H9 (cell line): ENCODE data around the gene MTOR. TPM values are rescaled to one million over a fixed set of nuclear protein-coding genes. Genes with fewer than 3 reads are reported as not detected.

Source experiments
- DNase-seq: peaks from one replicate; pipeline ENCODE4 v3.0.0-alpha.2; 2017
- H2AFZ ChIP-seq: one replicate; pipeline ENCODE4 v1.6.1; 2013; ENCODE audit warnings: mild to moderate bottlenecking, low read length, control low read depth, moderate library complexity
- H2AK5ac ChIP-seq: 2 replicates; pipeline ENCODE4 v1.6.1; 2013; ENCODE audit warnings: low read length, control low read depth, mixed read lengths; ENCODE audit not compliant: insufficient read length
- H2BK120ac ChIP-seq: one replicate; pipeline ENCODE4 v1.6.1; 2013; ENCODE audit warnings: low read depth, mild to moderate bottlenecking, low read length, control low read depth, inconsistent platforms; ENCODE audit not compliant: poor library complexity, severe bottlenecking
- H2BK12ac ChIP-seq: 2 replicates; pipeline ENCODE4 v1.6.1; 2013; ENCODE audit warnings: low read length, control low read depth, mixed read lengths, low read depth; ENCODE audit not compliant: insufficient read length
- H2BK15ac ChIP-seq: 2 replicates; pipeline ENCODE4 v1.6.1; 2013; ENCODE audit warnings: low read depth, low read length, control low read depth
- H2BK20ac ChIP-seq: one replicate; pipeline ENCODE4 v1.6.1; 2013; ENCODE audit warnings: low read depth, mild to moderate bottlenecking, low read length, control low read depth, inconsistent platforms; ENCODE audit not compliant: poor library complexity, severe bottlenecking
- H2BK5ac ChIP-seq: 2 replicates; pipeline ENCODE4 v1.6.1; 2013; ENCODE audit warnings: low read length, control low read depth, mixed read lengths; ENCODE audit not compliant: insufficient read length
- H3K14ac ChIP-seq: 2 replicates; pipeline ENCODE4 v1.6.1; 2013; ENCODE audit warnings: low read length, control low read depth; ENCODE audit not compliant: insufficient read depth
- H3K18ac ChIP-seq: 2 replicates; pipeline ENCODE4 v1.6.1; 2013; ENCODE audit warnings: low read depth, mild to moderate bottlenecking, mixed read lengths, low read length, control low read depth; ENCODE audit not compliant: insufficient read length
- H3K23ac ChIP-seq: 2 replicates; pipeline ENCODE4 v1.6.1; 2013; ENCODE audit warnings: low read length, control low read depth, mixed read lengths, low read depth; ENCODE audit not compliant: insufficient read length
- H3K23me2 ChIP-seq: 2 replicates; pipeline ENCODE4 v1.6.1; 2013; ENCODE audit warnings: low read depth, mild to moderate bottlenecking, mixed read lengths, low read length, control low read depth; ENCODE audit not compliant: insufficient read length, poor library complexity, severe bottlenecking
- H3K27ac ChIP-seq: 2 replicates; pipeline ENCODE4 v1.5.1; 2013; ENCODE audit warnings: low read length, control low read depth, mixed read lengths, low read depth; ENCODE audit not compliant: insufficient read length
- H3K27me3 ChIP-seq: 2 replicates; pipeline ENCODE4 v1.6.1; 2013; ENCODE audit warnings: low read length, control low read depth, inconsistent platforms; ENCODE audit not compliant: insufficient read depth
- H3K4ac ChIP-seq: 2 replicates; pipeline ENCODE4 v1.6.1; 2013; ENCODE audit warnings: low read depth, mild to moderate bottlenecking, control low read depth, inconsistent platforms, low read length, moderate library complexity
- H3K4me1 ChIP-seq: 2 replicates; pipeline ENCODE4 v1.6.1; 2013; ENCODE audit warnings: low read length, control low read depth, inconsistent platforms; ENCODE audit not compliant: insufficient read depth
- H3K4me2 ChIP-seq: 2 replicates; pipeline ENCODE4 v1.6.1; 2013; ENCODE audit warnings: low read length, control low read depth, mixed read lengths; ENCODE audit not compliant: insufficient read length, insufficient read depth
- H3K56ac ChIP-seq: 2 replicates; pipeline ENCODE4 v1.6.1; 2013; ENCODE audit warnings: low read depth, mild to moderate bottlenecking, mixed read lengths, low read length, control low read depth; ENCODE audit not compliant: insufficient read length
- H3K79me1 ChIP-seq: 2 replicates; pipeline ENCODE4 v1.6.1; 2013; ENCODE audit warnings: low read depth, mild to moderate bottlenecking, moderate library complexity, low read length, control low read depth, inconsistent platforms; ENCODE audit not compliant: insufficient read depth, poor library complexity, severe bottlenecking
- H3K79me2 ChIP-seq: 2 replicates; pipeline ENCODE4 v1.6.1; 2013; ENCODE audit warnings: low read length, control low read depth, inconsistent platforms; ENCODE audit not compliant: insufficient read depth
- H3K9ac ChIP-seq: 2 replicates; pipeline ENCODE4 v1.6.1; 2013; ENCODE audit warnings: low read length, control low read depth, mixed read lengths; ENCODE audit not compliant: insufficient read length; ENCODE audit errors: extremely low read depth
- H3K9me3 ChIP-seq: one replicate; pipeline ENCODE4 v1.6.1; 2013; ENCODE audit warnings: low read depth, low read length, inconsistent platforms; ENCODE audit not compliant: control insufficient read depth
- H3T11ph ChIP-seq: one replicate; pipeline ENCODE4 v1.6.1; 2013; ENCODE audit warnings: mild to moderate bottlenecking, low read length, control low read depth, inconsistent platforms
- H4K20me1 ChIP-seq: one replicate; pipeline ENCODE4 v1.6.1; 2013; ENCODE audit not compliant: control insufficient read depth, insufficient read length, insufficient read depth
- H4K5ac ChIP-seq: 2 replicates; pipeline ENCODE4 v1.6.1; 2013; ENCODE audit warnings: low read depth, mild to moderate bottlenecking, mixed read lengths, low read length, control low read depth; ENCODE audit not compliant: insufficient read length
- H4K8ac ChIP-seq: replicated peaks from 2 replicates; pipeline ENCODE4 v1.6.1; 2013; ENCODE audit warnings: low read length, control low read depth, mixed read lengths, low read depth; ENCODE audit not compliant: insufficient read length
- H4K91ac ChIP-seq: 2 replicates; pipeline ENCODE4 v1.6.1; 2013; ENCODE audit warnings: low read depth, mild to moderate bottlenecking, moderate library complexity, mixed read lengths, low read length, control low read depth; ENCODE audit not compliant: insufficient read length
- H3K27ac Mint-ChIP-seq, 3 experiments: 2 replicates in 2 of 3; 3 replicates in 1 of 3; pipeline ENCODE4 v1.8.0; 2020 to 2021; ENCODE audit warnings: mixed read lengths in 3 of 3, mild to moderate bottlenecking in 1 of 3, moderate library complexity in 1 of 3
- H3K27me3 Mint-ChIP-seq: 2 replicates; pipeline ENCODE4 v1.8.0; 2021; ENCODE audit warnings: low read depth, mild to moderate bottlenecking, moderate library complexity, mixed read lengths
- H3K36me3 Mint-ChIP-seq, 3 experiments: 2 replicates in 2 of 3; 3 replicates in 1 of 3; pipeline ENCODE4 v1.8.0; 2020 to 2021; ENCODE audit warnings: low read depth in 3 of 3, mixed read lengths in 3 of 3; ENCODE audit not compliant: insufficient read depth in 1 of 3
- H3K4me1 Mint-ChIP-seq, 2 experiments: 2 replicates each; pipeline ENCODE4 v1.8.0; 2020; ENCODE audit warnings: mixed read lengths in 2 of 2
- H3K4me3 Mint-ChIP-seq, 2 experiments: 2 replicates in 1 of 2; 3 replicates in 1 of 2; pipeline ENCODE4 v1.8.0; 2020 to 2021; ENCODE audit warnings: mild to moderate bottlenecking in 2 of 2, mixed read lengths in 2 of 2, moderate library complexity in 1 of 2
- H3K9me3 Mint-ChIP-seq, 2 experiments: 2 replicates in 1 of 2; 3 replicates in 1 of 2; pipeline ENCODE4 v1.8.0; 2020; ENCODE audit warnings: mild to moderate bottlenecking in 2 of 2, mixed read lengths in 2 of 2, moderate library complexity in 1 of 2
- CTCF ChIP-seq: fragments of 200-600 bp; sonication (generic); conservative IDR thresholded peaks from 3 replicates; pipeline ENCODE4 v1.8.0; 2021; ENCODE audit warnings: antibody characterized with exemption, mild to moderate bottlenecking
- WGBS: extraction: QIAGEN DNeasy Blood & Tissue Kit; methylation state at CpG from one replicate; pipeline ENCODE4 v1.1.7; 2013; ENCODE audit warnings: missing lambda C conversion rate, low lambda C conversion rate, mixed read lengths; ENCODE audit not compliant: insufficient read length; ENCODE audit errors: extremely low coverage; 5-methylcytosine and 5-hydroxymethylcytosine counted together
- total RNA-seq: library from RNA; stranded (reverse); gene quantifications from 2 replicates; pipeline ENCODE4 v1.2.1, GENCODE V29; 2021

The MTOR gene
- total RNA-seq, 1 experiment from 2014 or later = 67.5 TPM

DNA sequence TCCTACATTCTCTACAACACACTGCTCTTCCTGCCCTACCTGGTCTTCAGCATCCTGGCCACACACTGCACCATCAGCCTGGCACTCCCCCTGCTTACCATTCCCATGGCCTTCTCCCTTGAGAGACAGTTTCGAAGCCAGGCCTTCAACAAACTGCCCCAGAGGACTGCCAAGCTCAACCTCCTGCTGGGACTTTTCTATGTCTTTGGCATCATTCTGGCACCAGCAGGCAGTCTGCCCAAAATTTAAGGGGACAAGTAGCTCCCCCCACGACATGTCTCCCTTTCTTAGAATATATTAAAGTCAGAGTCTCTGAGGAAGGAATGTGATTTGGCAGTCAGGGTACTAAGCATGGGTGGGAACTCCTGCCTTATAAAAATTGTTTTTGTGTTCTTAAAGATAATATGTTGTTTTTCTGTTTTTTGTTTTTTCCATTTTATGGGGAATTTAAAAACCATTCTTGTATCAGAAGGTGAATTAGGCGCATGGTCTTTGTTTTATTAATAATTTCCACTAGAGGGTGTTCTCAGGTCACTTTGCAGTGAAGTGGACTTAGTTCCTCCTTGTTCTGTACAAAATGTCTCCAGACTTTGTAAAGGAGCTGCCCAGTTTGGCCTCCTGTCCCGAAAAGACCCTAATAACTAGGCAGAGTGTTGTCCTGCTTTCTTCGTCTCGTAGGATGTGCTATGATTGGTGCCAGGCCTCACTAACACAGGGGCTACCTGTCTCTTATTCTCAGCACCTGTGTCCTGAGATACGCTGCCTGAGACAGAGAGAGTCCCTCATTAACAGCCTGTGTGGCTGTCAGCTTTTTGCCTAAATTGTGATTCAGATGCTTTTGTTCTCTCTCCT is 23.8 kb upstream of the MTOR start:
- no peaks in the 10 kb centered on the region for H3K27me3 ChIP-seq
- peak overlapping the region; percentile 85 for H3K27ac ChIP-seq
- no peaks in the 10 kb centered on the region for H3K9me3 ChIP-seq
- no peak overlapping the region for H3T11ph ChIP-seq
- peak overlapping the region; percentile 29 for H3K4me2 ChIP-seq
- H3K18ac ChIP-seq = peak overlapping the region; percentile 38
- TF ChIP-seq CTCF = no peak; the same call in 1 of the 3 replicates
- H2AFZ ChIP-seq = no peak overlapping the region
- no peak overlapping the region for H2BK120ac ChIP-seq
- no peak for DNase-seq
- no peak overlapping the region for H2BK12ac ChIP-seq
- peaks cover 43 to 48% of the 10 kb centered on the region in 2 experiments for H3K4me1 Mint-ChIP-seq
- no peak overlapping the region for H3K4ac ChIP-seq
- no peak overlapping the region for H3K23ac ChIP-seq
- H3K27ac Mint-ChIP-seq = peak overlapping the region; percentile 56 to 98 (median 84)
- H3K9me3 Mint-ChIP-seq = no peaks in the 10 kb centered on the region
- H2BK20ac ChIP-seq = no peak overlapping the region
- no peak overlapping the region for H3K56ac ChIP-seq
- no peaks in the 10 kb centered on the region for H3K23me2 ChIP-seq
- peaks cover 5% of the 10 kb centered on the region for H3K79me1 ChIP-seq
- no peaks in the 10 kb centered on the region for H3K27me3 Mint-ChIP-seq
- H3K4me3 Mint-ChIP-seq = peak overlapping the region in 1 of 2 experiments; percentile 37; a peak in 3 of 5 replicates
- H4K20me1 ChIP-seq = no peaks in the 10 kb centered on the region
- H4K91ac ChIP-seq = no peak overlapping the region
- no peak overlapping the region; the same call in 1 of the 2 replicates for H3K14ac ChIP-seq
- H4K8ac ChIP-seq = no peak overlapping the region
- peaks cover 2% of the 10 kb centered on the region; the same call in 1 of the 2 replicates for H3K79me2 ChIP-seq
- H2AK5ac ChIP-seq = no peak overlapping the region
- no CpG with 5 or more reads among the region's 7 CpGs for WGBS
- H2BK15ac ChIP-seq = no peak overlapping the region
- H2BK5ac ChIP-seq = no peak overlapping the region
- H3K4me1 ChIP-seq = peaks cover 17% of the 10 kb centered on the region; the same call in 1 of the 2 replicates
- peaks cover 19 to 55% (median 25%) of the 10 kb centered on the region in 3 experiments; a peak in 6 of 7 replicates for H3K36me3 Mint-ChIP-seq
- no peak overlapping the region for H3K9ac ChIP-seq
- H4K5ac ChIP-seq = no peak overlapping the region
